HepG2 (cell line): Measurements from ENCODE around the gene NUP62. TPM values are rescaled to one million over a fixed set of nuclear protein-coding genes. Genes with fewer than 3 reads are reported as not detected.

ENCODE experiments used
- BRF2 ChIP-seq: sonication (generic); formaldehyde crosslinking; IDR thresholded peaks from 2 replicates; pipeline ENCODE4 v1.8.1; 2022; ENCODE audit warnings: mild to moderate bottlenecking, missing genetic modification reagents
- CENPT ChIP-seq: sonication (generic); formaldehyde crosslinking; IDR thresholded peaks from 2 replicates; pipeline ENCODE4 v1.8.0; 2022; ENCODE audit warnings: low read depth, mild to moderate bottlenecking, moderate library complexity, missing genetic modification reagents
- DRAP1 ChIP-seq: IDR thresholded peaks from 2 replicates; pipeline ENCODE4 v1.6.1; 2016; ENCODE audit warnings: missing genetic modification reagents, missing compliant biosample characterization
- EZH2 ChIP-seq: conservative IDR thresholded peaks from 2 replicates; pipeline ENCODE4 v1.6.1; 2012; ENCODE audit warnings: mild to moderate bottlenecking, low read depth, low read length, moderate library complexity
- FLYWCH1 ChIP-seq: sonication (generic); formaldehyde crosslinking; IDR thresholded peaks from 2 replicates; pipeline ENCODE4 v1.8.1; 2023; ENCODE audit warnings: mild to moderate bottlenecking, missing genetic modification reagents
- FOXK2 ChIP-seq: fragments of 450-650 bp; IDR thresholded peaks from 2 replicates; pipeline ENCODE4 v1.6.1; 2016
- HNRNPK ChIP-seq: fragments of 200-400 bp; formaldehyde crosslinking; IDR thresholded peaks from 2 replicates; pipeline ENCODE4 v1.6.1; 2018; ENCODE audit warnings: low read length, low read depth, moderate library complexity, mild to moderate bottlenecking; ENCODE audit not compliant: poor library complexity, severe bottlenecking
- KLF12 ChIP-seq: sonication (generic); formaldehyde crosslinking; IDR thresholded peaks from 2 replicates; pipeline ENCODE4 v1.4.0; 2020; ENCODE audit warnings: missing genetic modification reagents, borderline replicate concordance
- MED13 ChIP-seq: sonication (generic); formaldehyde crosslinking; IDR thresholded peaks from 2 replicates; pipeline ENCODE4 v1.5.0; 2020; ENCODE audit warnings: missing genetic modification reagents
- MYNN ChIP-seq: sonication (generic); formaldehyde crosslinking; IDR thresholded peaks from 2 replicates; pipeline ENCODE4 v1.4.0; 2020; ENCODE audit warnings: mild to moderate bottlenecking, low read depth, missing genetic modification reagents
- NFE2L1 ChIP-seq: sonication (generic); formaldehyde crosslinking; IDR thresholded peaks from 2 replicates; pipeline ENCODE4 v1.4.0; 2020; ENCODE audit warnings: missing genetic modification reagents, mild to moderate bottlenecking, borderline replicate concordance
- NFYB ChIP-seq: sonication (generic); formaldehyde crosslinking; IDR thresholded peaks from 2 replicates; pipeline ENCODE4 v1.4.0; 2020; ENCODE audit warnings: missing genetic modification reagents
- PAX8 ChIP-seq: sonication (generic); formaldehyde crosslinking; IDR thresholded peaks from 2 replicates; pipeline ENCODE4 v1.8.0; 2022; ENCODE audit warnings: mild to moderate bottlenecking, missing genetic modification reagents, borderline replicate concordance
- REXO4 ChIP-seq: sonication (generic); formaldehyde crosslinking; IDR thresholded peaks from 2 replicates; pipeline ENCODE4 v1.8.0; 2022; ENCODE audit warnings: missing genetic modification reagents, mild to moderate bottlenecking, borderline replicate concordance
- STAG1 ChIP-seq: sonication (generic); formaldehyde crosslinking; IDR thresholded peaks from 2 replicates; pipeline ENCODE4 v1.4.0; 2020; ENCODE audit warnings: missing genetic modification reagents
- ZC3H4 ChIP-seq: sonication (generic); formaldehyde crosslinking; IDR thresholded peaks from 2 replicates; pipeline ENCODE4 v1.4.0; 2020; ENCODE audit warnings: missing genetic modification reagents, borderline replicate concordance
- ZFP37 ChIP-seq: sonication (generic); formaldehyde crosslinking; IDR thresholded peaks from 2 replicates; pipeline ENCODE4 v1.4.0; 2020; ENCODE audit warnings: missing genetic modification reagents, borderline replicate concordance
- ZNF138 ChIP-seq: sonication (generic); formaldehyde crosslinking; IDR thresholded peaks from 2 replicates; pipeline ENCODE4 v1.5.0; 2020; ENCODE audit warnings: mild to moderate bottlenecking, low read depth, missing genetic modification reagents
- ZNF362 ChIP-seq: sonication (generic); formaldehyde crosslinking; IDR thresholded peaks from 2 replicates; pipeline ENCODE4 v1.4.0; 2020; ENCODE audit warnings: missing genetic modification reagents, mild to moderate bottlenecking, borderline replicate concordance
- ZNF510 ChIP-seq: sonication (generic); formaldehyde crosslinking; IDR thresholded peaks from 2 replicates; pipeline ENCODE4 v1.4.0; 2020; ENCODE audit warnings: low read depth, mild to moderate bottlenecking, missing genetic modification reagents
- ZNF629 ChIP-seq: sonication (generic); formaldehyde crosslinking; conservative IDR thresholded peaks from 2 replicates; pipeline ENCODE4 v1.5.0; 2020; ENCODE audit warnings: missing genetic modification reagents
- ZNF7 ChIP-seq: IDR thresholded peaks from 2 replicates; pipeline ENCODE4 v1.6.1; 2016; ENCODE audit warnings: missing biosample characterization, missing genetic modification reagents
- ZNF784 ChIP-seq: sonication (generic); formaldehyde crosslinking; IDR thresholded peaks from 2 replicates; pipeline ENCODE4 v1.5.1; 2020; ENCODE audit warnings: missing genetic modification reagents, mild to moderate bottlenecking, borderline replicate concordance
- ZNF878 ChIP-seq: sonication (generic); formaldehyde crosslinking; IDR thresholded peaks from 2 replicates; pipeline ENCODE4 v1.8.1; 2023; ENCODE audit warnings: mild to moderate bottlenecking, missing genetic modification reagents, moderate library complexity
- polyA plus RNA-seq, 8 experiments: library from polyadenylated mRNA; depleted of rRNA in 3 of 8; stranded (reverse) in 7 of 8; unstranded in 1 of 8; fragments of >200 nt; fragmentation: Illumina TruSeq in 4 of 8; extraction: Trizol in 4 of 8; gene quantifications; 2 replicates each; pipeline versions ENCODE4 v1.2.1 to v1.2.3, GENCODE V29; 2011 to 2016; ENCODE audit warnings: low read depth in 4 of 8, missing spikeins in 1 of 8, mixed read lengths in 1 of 8; ENCODE audit not compliant: insufficient read depth in 1 of 8
- total RNA-seq, 5 experiments: library from RNA; depleted of rRNA; stranded (reverse); fragments of >200 nt; fragmentation: Illumina TruSeq; extraction: Trizol; gene quantifications; 2 replicates each; pipeline ENCODE4 v1.2.3, GENCODE V29; 2016; ENCODE audit warnings: low read depth in 1 of 5
- TF ChIP-seq, protein P1 (sequence below): sonication (generic); formaldehyde crosslinking; IDR thresholded peaks from 2 replicates; pipeline ENCODE4 v1.9.0; 2021; ENCODE audit warnings: missing genetic modification reagents, borderline replicate concordance

NUP62 gene
- total and polyA plus RNA-seq, 2 of the 13 experiments (the other 11 are each of a cell fraction or from before 2014, with no cell fraction given), result 16.5 to 41.5 TPM

DNA sequence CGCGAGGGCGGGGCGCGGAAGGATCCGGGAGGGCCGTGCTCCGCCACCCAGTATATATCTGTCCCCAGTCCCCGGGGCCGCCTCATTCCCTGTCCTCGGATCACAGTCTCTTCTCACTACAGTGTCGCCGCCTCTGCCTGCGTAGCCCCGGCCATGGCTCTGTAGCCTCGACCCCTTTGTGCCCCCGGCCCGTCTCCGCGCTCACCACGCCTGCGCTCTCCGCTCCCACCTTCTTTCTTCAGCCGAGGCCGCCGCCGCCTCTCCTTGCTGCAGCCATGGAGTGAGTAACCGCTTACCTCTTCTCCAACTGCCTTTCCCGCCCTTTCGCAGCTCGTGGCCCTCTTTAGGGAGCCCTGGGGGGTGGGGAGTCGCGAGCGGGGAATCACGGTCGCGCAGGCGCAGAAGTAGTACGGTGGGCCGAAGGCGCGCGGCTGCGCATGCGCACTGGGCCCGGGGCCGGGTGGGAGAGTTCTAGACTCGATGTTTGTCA lies at the start of gene NUP62, which contains the start of gene ATF5 (continued):
- TF ChIP-seq MYNN, result peak; percentile 75; the same call in 1 of the 2 replicates
- no peak for TF ChIP-seq ZNF784
- TF ChIP-seq FOXK2, result no peak
- peak; percentile 24; the same call in 1 of the 2 replicates for TF ChIP-seq ZC3H4 (CRISPR knock-in tag)
- peak; percentile 91; the same call in 1 of the 2 replicates for TF ChIP-seq ZNF510 (CRISPR knock-in tag)
- no peak for TF ChIP-seq EZH2
- TF ChIP-seq ZFP37 (CRISPR knock-in tag), result peak; percentile 65; the same call in 1 of the 2 replicates
- peak; percentile 97 for TF ChIP-seq ZNF878
- peak; percentile 22; the same call in 1 of the 2 replicates for TF ChIP-seq CENPT (CRISPR knock-in tag)
- peak; percentile 80 for TF ChIP-seq MED13 (CRISPR knock-in tag)
- TF ChIP-seq PAX8 (CRISPR knock-in tag), result no peak
- no peak for TF ChIP-seq STAG1 (CRISPR knock-in tag)
- TF ChIP-seq ZNF629 (CRISPR knock-in tag), result peak; percentile 20; the same call in 1 of the 2 replicates
- peak; percentile 45 for TF ChIP-seq ZNF362
- TF ChIP-seq BRF2, result peak; percentile 81; the same call in 1 of the 2 replicates
- TF ChIP-seq NFYB, result peak; percentile 3; the same call in 1 of the 2 replicates
- TF ChIP-seq, protein P1, sequence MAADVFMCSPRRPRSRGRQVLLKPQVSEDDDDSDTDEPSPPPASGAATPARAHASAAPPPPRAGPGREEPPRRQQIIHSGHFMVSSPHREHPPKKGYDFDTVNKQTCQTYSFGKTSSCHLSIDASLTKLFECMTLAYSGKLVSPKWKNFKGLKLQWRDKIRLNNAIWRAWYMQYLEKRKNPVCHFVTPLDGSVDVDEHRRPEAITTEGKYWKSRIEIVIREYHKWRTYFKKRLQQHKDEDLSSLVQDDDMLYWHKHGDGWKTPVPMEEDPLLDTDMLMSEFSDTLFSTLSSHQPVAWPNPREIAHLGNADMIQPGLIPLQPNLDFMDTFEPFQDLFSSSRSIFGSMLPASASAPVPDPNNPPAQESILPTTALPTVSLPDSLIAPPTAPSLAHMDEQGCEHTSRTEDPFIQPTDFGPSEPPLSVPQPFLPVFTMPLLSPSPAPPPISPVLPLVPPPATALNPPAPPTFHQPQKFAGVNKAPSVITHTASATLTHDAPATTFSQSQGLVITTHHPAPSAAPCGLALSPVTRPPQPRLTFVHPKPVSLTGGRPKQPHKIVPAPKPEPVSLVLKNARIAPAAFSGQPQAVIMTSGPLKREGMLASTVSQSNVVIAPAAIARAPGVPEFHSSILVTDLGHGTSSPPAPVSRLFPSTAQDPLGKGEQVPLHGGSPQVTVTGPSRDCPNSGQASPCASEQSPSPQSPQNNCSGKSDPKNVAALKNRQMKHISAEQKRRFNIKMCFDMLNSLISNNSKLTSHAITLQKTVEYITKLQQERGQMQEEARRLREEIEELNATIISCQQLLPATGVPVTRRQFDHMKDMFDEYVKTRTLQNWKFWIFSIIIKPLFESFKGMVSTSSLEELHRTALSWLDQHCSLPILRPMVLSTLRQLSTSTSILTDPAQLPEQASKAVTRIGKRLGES (CRISPR knock-in tag), result peak; percentile 76
- peak; percentile 91; the same call in 1 of the 2 replicates for TF ChIP-seq KLF12 (CRISPR knock-in tag)
- no peak; the same call in 1 of the 2 replicates for TF ChIP-seq ZNF138 (CRISPR knock-in tag)
- no peak for TF ChIP-seq FLYWCH1 (CRISPR knock-in tag)
- TF ChIP-seq HNRNPK, result no peak
- TF ChIP-seq NFE2L1 (CRISPR knock-in tag), result 0 out of 2 replicates have a peak, but pooled peaks have one; percentile 42
- TF ChIP-seq ZNF7 (CRISPR knock-in tag), result no peak
- TF ChIP-seq REXO4 (CRISPR knock-in tag), result no peak
- no peak for TF ChIP-seq DRAP1 (CRISPR knock-in tag)
